HepG2 (cell line): ENCODE results near the gene TBC1D1. TPM values are rescaled to one million over a fixed set of nuclear protein-coding genes. Genes with fewer than 3 reads are reported as not detected.
A peak's percentile ranks its signal among the peaks of the same experiment; 100 is the strongest.

ENCODE experiments used
- ATAC-seq: fragments of 200-7000 bp; cut with Tn5 transposase; 3 replicates; pipeline ENCODE4 v1.9.1; 2020; ENCODE audit warnings: mild to moderate bottlenecking, moderate library complexity
- BruUV-seq: library from RNA; stranded (reverse); fragments of 400-500 nt; replicated peaks from 2 replicates; lab custom pipeline; 2021; lab: Mats Ljungman, UMichigan
- CTCF ChIA-PET: fragments of 300-600 bp; formaldehyde crosslinking; extraction: SDS; loops from one replicate; lab custom pipeline; 2021; ENCODE audit warnings: low total read pairs, inconsistent platforms, low intra/inter-chr PET ratio; lab: Yijun Ruan, JAX
- POLR2A ChIA-PET: fragments of 350-600 bp; sonication (Branson Sonifier 250); formaldehyde crosslinking; loops from one replicate; lab custom pipeline; 2020; ENCODE audit warnings: antibody characterized with exemption, inconsistent platforms; lab: Yijun Ruan, JAX
- DNase-seq: peaks from one replicate; pipeline ENCODE4 v3.0.0-alpha.2; 2015; ENCODE audit warnings: low spot score
- FAIRE-seq: peaks from 3 replicates; lab custom pipeline; 2011; peaks lifted over from hg19 to GRCh38; lab: Jason Lieb, UNC
- H2AFZ ChIP-seq: one replicate; pipeline ENCODE4 v1.6.1; 2011; ENCODE audit warnings: low read length, inconsistent platforms
- H3K27ac ChIP-seq: fragments of 300-600 bp; 3 replicates; pipeline ENCODE4 v1.8.0; 2011; ENCODE audit warnings: mixed run types, mild to moderate bottlenecking, mixed read lengths, low read length, inconsistent platforms; ENCODE audit not compliant: insufficient read depth; ENCODE audit errors: extremely low read length
- H3K27me3 ChIP-seq, 2 experiments: fragments of 200-600 bp in 1 of 2; 2 replicates in 1 of 2; 3 replicates in 1 of 2; pipeline versions ENCODE4 v1.6.0 to v1.8.0; 2011; ENCODE audit warnings: low read length in 2 of 2, mild to moderate bottlenecking in 2 of 2, moderate library complexity in 2 of 2, inconsistent platforms in 1 of 2; ENCODE audit not compliant: insufficient read depth in 2 of 2, control insufficient read depth in 1 of 2
- H3K36me3 ChIP-seq, 2 experiments: fragments of 200-600 bp in 1 of 2; replicated peaks in 1 of 2; 2 replicates in 1 of 2; 3 replicates in 1 of 2; pipeline versions ENCODE4 v1.5.1 to v1.8.0; 2011; ENCODE audit warnings: low read length in 2 of 2, inconsistent platforms in 1 of 2; ENCODE audit not compliant: insufficient read depth in 2 of 2, control insufficient read depth in 1 of 2
- H3K4me1 ChIP-seq: 2 replicates; pipeline ENCODE4 v1.5.1; 2012; ENCODE audit warnings: low read length, inconsistent platforms; ENCODE audit not compliant: insufficient read depth
- H3K4me2 ChIP-seq: 2 replicates; pipeline ENCODE4 v1.6.0; 2011; ENCODE audit warnings: low read depth, low read length, inconsistent platforms
- H3K4me3 ChIP-seq, 3 experiments: fragments of 200-600 bp in 1 of 3; sonication (generic), shearing (Covaris generic) in 1 of 3; replicated peaks in 1 of 3; 2 replicates each; pipeline ENCODE4 v1.5.1; 2011 to 2016; ENCODE audit warnings: low read length in 3 of 3, inconsistent platforms in 2 of 3, low read depth in 2 of 3, mild to moderate bottlenecking in 2 of 3, control low read depth in 1 of 3, mixed read lengths in 1 of 3; ENCODE audit not compliant: insufficient read depth in 1 of 3
- H3K79me2 ChIP-seq: one replicate; pipeline ENCODE4 v1.6.1; 2011; ENCODE audit warnings: low read length, inconsistent platforms; ENCODE audit not compliant: insufficient read depth
- H3K9ac ChIP-seq: 2 replicates; pipeline ENCODE4 v1.6.0; 2011; ENCODE audit warnings: mild to moderate bottlenecking, low read depth, low read length, inconsistent platforms; ENCODE audit not compliant: insufficient read depth
- H3K9me3 ChIP-seq: 2 replicates; pipeline ENCODE4 v1.5.1; 2012; ENCODE audit warnings: mild to moderate bottlenecking, low read length
- H4K20me1 ChIP-seq: 2 replicates; pipeline ENCODE4 v1.6.0; 2011; ENCODE audit warnings: inconsistent platforms, mild to moderate bottlenecking, low read length, moderate library complexity; ENCODE audit not compliant: insufficient read depth
- FOXO1 ChIP-seq: sonication (generic); formaldehyde crosslinking; IDR thresholded peaks from 2 replicates; pipeline ENCODE4 v1.4.0; 2020; ENCODE audit warnings: missing genetic modification reagents
- HDAC1 ChIP-seq: sonication (generic); formaldehyde crosslinking; IDR thresholded peaks from 2 replicates; pipeline ENCODE4 v1.5.1; 2020; ENCODE audit warnings: mild to moderate bottlenecking, missing genetic modification reagents
- HIVEP1 ChIP-seq: sonication (generic); formaldehyde crosslinking; IDR thresholded peaks from 2 replicates; pipeline ENCODE4 v1.4.0; 2020; ENCODE audit warnings: mild to moderate bottlenecking, missing genetic modification reagents
- MXI1 ChIP-seq: IDR thresholded peaks from 3 replicates; pipeline ENCODE4 v1.6.1; 2012; ENCODE audit warnings: low read depth, low read length, inconsistent platforms, borderline replicate concordance
- NCOA1 ChIP-seq: sonication (generic); formaldehyde crosslinking; IDR thresholded peaks from 2 replicates; pipeline ENCODE4 v1.9.0; 2021; ENCODE audit warnings: missing genetic modification reagents
- RARA ChIP-seq: IDR thresholded peaks from 2 replicates; pipeline ENCODE4 v1.6.1; 2016; ENCODE audit warnings: missing genetic modification reagents, missing compliant biosample characterization
- REL ChIP-seq: sonication (generic); formaldehyde crosslinking; conservative IDR thresholded peaks from 2 replicates; pipeline ENCODE4 v1.8.0; 2022; ENCODE audit warnings: mild to moderate bottlenecking, missing genetic modification reagents, moderate library complexity
- ZNF317 ChIP-seq: sonication (generic); formaldehyde crosslinking; IDR thresholded peaks from 2 replicates; pipeline ENCODE4 v1.5.0; 2020; ENCODE audit warnings: mild to moderate bottlenecking, missing genetic modification reagents
- WGBS: methylation state at CpG from one replicate; pipeline ENCODE4 v1.1.6; 2017; ENCODE audit warnings: low lambda C conversion rate; 5-methylcytosine and 5-hydroxymethylcytosine counted together
- in situ Hi-C: cut with HindIII; loops from 2 replicates; pipeline ENCODE4 v1.10.0; 2017; ENCODE audit warnings: low pct_unique_long_range_greater_than_20kb; ENCODE audit not compliant: extremely low pct_ligation_motif_present
- intact Hi-C: fragments of 100-400 bp; cut with micrococcal nuclease; formaldehyde crosslinking; loops from one replicate; pipeline ENCODE4 v1.10.0; 2022; ENCODE audit not compliant: unreplicated experiment
- polyA plus RNA-seq, 8 experiments: library from polyadenylated mRNA; depleted of rRNA in 3 of 8; stranded (reverse) in 7 of 8; unstranded in 1 of 8; fragments of >200 nt; fragmentation: Illumina TruSeq in 4 of 8; extraction: Trizol in 4 of 8; gene quantifications; 2 replicates each; pipeline versions ENCODE4 v1.2.1 to v1.2.3, GENCODE V29; 2011 to 2016; ENCODE audit warnings: low read depth in 4 of 8, missing spikeins in 1 of 8, mixed read lengths in 1 of 8; ENCODE audit not compliant: insufficient read depth in 1 of 8
- total RNA-seq, 5 experiments: library from RNA; depleted of rRNA; stranded (reverse); fragments of >200 nt; fragmentation: Illumina TruSeq; extraction: Trizol; gene quantifications; 2 replicates each; pipeline ENCODE4 v1.2.3, GENCODE V29; 2016; ENCODE audit warnings: low read depth in 1 of 5
- TF ChIP-seq, protein P1 (sequence below): sonication (generic); formaldehyde crosslinking; IDR thresholded peaks from 2 replicates; pipeline ENCODE4 v1.5.1; 2020; ENCODE audit warnings: missing genetic modification reagents, mild to moderate bottlenecking, borderline replicate concordance

TBC1D1 gene
- total and polyA plus RNA-seq, 2 of the 13 experiments (the other 11 are each of a cell fraction or from before 2014, with no cell fraction given), result 37.3 to 62.8 TPM

DNA sequence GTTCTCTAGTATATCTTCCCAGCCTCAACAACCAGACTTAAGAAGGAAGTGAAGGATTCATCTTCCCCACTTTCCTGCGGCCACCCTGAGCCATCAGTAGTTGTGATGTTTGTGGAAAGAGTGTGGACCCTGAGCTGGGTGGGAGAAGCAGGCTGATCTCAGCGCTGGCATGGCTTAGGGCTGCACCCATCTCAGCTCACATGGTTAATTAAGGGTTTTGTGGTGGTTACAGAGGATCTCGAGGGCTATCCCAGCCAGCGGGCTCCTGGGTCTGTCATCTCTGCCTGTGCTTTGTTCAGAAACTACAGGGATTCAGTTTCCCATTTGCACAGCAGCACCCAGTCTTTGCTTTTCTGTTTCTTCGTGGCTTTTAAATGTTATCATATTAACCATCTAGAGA, 232.7 kb downstream of the TBC1D1 start:
- POLR2A ChIA-PET, result interaction anchor here (2.1 kb wide), 1 partner anchor 9 kb away, joined by 6 read pairs; no protein-coding TSS in a partner anchor
- Histone ChIP-seq H3K9me3 (no peaks in the 10 kb centered on the region), H3K4me1 (peaks cover 64% of the 10 kb centered on the region), H3K79me2 (no peaks in the 10 kb centered on the region), H2AFZ (no peak overlapping the region), H3K4me3 (no peak overlapping the region), H4K20me1 (no peaks in the 10 kb centered on the region), H3K27ac (no peak overlapping the region), H3K4me2 (no peak overlapping the region), H3K27me3 (no peaks in the 10 kb centered on the region), H3K9ac (peak overlapping the region; percentile 24; the same call in 1 of the 2 replicates), H3K36me3 (peaks cover 3 to 20% of the 10 kb centered on the region in 2 experiments; a peak in 4 of 5 replicates)
- FAIRE-seq (no peak), ATAC-seq (no peak), DNase-seq (no peak)
- intact Hi-C loops (no loop called here), in situ Hi-C loops (no loop called here)
- WGBS, result 91% methylated on average over 3 of the region's 5 CpGs
- CTCF ChIA-PET, result no interaction called here
- BruUV-seq, result no TSS peak
- 0 out of 2 replicates have a peak, but pooled peaks have one; percentile 13 for TF ChIP-seq FOXO1 (CRISPR knock-in tag)
- no peak for TF ChIP-seq ZNF317

DNA sequence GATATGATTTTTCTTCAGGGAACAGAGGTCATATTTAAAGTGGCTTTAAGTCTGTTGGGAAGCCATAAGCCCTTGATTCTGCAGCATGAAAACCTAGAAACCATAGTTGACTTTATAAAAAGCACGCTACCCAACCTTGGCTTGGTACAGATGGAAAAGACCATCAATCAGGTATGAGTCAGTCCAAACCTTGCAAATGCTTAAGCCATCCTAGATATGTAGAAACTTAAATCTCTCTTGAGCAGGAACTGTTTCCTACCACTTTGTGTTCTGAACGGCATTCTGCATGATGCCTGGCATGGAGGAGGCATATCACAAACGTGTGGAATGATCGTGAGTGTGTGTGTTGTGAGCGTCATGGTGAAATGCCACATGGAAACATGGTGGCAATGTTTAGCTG, 234.1 kb downstream of the TBC1D1 start:
- ChIA-PET POLR2A (no interaction called here), CTCF (no interaction called here)
- Histone ChIP-seq H3K9me3 (no peaks in the 10 kb centered on the region), H3K36me3 (peaks cover 1 to 11% of the 10 kb centered on the region in 2 experiments; a peak in 3 of 5 replicates), H3K4me1 (peaks cover 69% of the 10 kb centered on the region), H3K9ac (no peak overlapping the region), H3K4me2 (no peak overlapping the region), H3K27ac (no peak overlapping the region), H3K79me2 (no peaks in the 10 kb centered on the region), H3K4me3 (no peak overlapping the region), H4K20me1 (no peaks in the 10 kb centered on the region), H2AFZ (no peak overlapping the region), H3K27me3 (no peaks in the 10 kb centered on the region)
- ATAC-seq, result no peak
- no peak for FAIRE-seq
- DNase-seq, result no peak
- 98% methylated on average over 5 of the region's 5 CpGs for WGBS
- TF ChIP-seq MXI1, result no peak
- no peak for TF ChIP-seq REL (CRISPR knock-in tag)
- TF ChIP-seq, protein P1, sequence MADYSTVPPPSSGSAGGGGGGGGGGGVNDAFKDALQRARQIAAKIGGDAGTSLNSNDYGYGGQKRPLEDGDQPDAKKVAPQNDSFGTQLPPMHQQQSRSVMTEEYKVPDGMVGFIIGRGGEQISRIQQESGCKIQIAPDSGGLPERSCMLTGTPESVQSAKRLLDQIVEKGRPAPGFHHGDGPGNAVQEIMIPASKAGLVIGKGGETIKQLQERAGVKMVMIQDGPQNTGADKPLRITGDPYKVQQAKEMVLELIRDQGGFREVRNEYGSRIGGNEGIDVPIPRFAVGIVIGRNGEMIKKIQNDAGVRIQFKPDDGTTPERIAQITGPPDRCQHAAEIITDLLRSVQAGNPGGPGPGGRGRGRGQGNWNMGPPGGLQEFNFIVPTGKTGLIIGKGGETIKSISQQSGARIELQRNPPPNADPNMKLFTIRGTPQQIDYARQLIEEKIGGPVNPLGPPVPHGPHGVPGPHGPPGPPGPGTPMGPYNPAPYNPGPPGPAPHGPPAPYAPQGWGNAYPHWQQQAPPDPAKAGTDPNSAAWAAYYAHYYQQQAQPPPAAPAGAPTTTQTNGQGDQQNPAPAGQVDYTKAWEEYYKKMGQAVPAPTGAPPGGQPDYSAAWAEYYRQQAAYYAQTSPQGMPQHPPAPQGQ (CRISPR knock-in tag), result no peak
- no peak for TF ChIP-seq HIVEP1 (CRISPR knock-in tag)
- no peak for TF ChIP-seq RARA (CRISPR knock-in tag)
- TF ChIP-seq NCOA1 (CRISPR knock-in tag), result no peak
- no peak for TF ChIP-seq HDAC1 (CRISPR knock-in tag)
- in situ Hi-C loops (loop anchor here (5.0 kb wide), 1 partner anchor 37 kb away; no protein-coding TSS in a partner anchor), intact Hi-C loops (no loop called here)
- BruUV-seq, result no TSS peak
